Lung microvascular endothelial cell (primary cell): ENCODE results near the gene GMPPB. TPM values are rescaled to one million over a fixed set of nuclear protein-coding genes. Genes with fewer than 3 reads are reported as not detected.
"Not testable (repeated sequence)": the region's sequence is repeated elsewhere in the genome, so short reads cannot be mapped to it uniquely, and the experiment has no call there.

Source experiments
- DNase-seq, 2 donors: peaks; one replicate each; pipeline versions ENCODE4 v3.0.0 to v3.0.0-alpha.2; 2010; ENCODE audit warnings: low read depth in 2 of 2
- total RNA-seq: library from RNA; depleted of rRNA; stranded (reverse); fragments of >200 nt; gene quantifications from 2 replicates; pipeline ENCODE4 v1.2.1, GENCODE V29; 2014

The GMPPB gene
- total RNA-seq, 1 donor from 2014 or later, result 19.4 TPM

GRCh38 chr3:49694409-49695070 lies 29.2 kb downstream of the GMPPB start:
- not testable (repeated sequence) for DNase-seq

- not testable (repeated sequence) for DNase-seq
Measured at GRCh38 chr3:49691481-49691880, 32.3 kb downstream of the GMPPB start.

GRCh38 chr3:49690856-49691255 lies 32.9 kb downstream of the GMPPB start:
- not testable (repeated sequence) for DNase-seq

DNA sequence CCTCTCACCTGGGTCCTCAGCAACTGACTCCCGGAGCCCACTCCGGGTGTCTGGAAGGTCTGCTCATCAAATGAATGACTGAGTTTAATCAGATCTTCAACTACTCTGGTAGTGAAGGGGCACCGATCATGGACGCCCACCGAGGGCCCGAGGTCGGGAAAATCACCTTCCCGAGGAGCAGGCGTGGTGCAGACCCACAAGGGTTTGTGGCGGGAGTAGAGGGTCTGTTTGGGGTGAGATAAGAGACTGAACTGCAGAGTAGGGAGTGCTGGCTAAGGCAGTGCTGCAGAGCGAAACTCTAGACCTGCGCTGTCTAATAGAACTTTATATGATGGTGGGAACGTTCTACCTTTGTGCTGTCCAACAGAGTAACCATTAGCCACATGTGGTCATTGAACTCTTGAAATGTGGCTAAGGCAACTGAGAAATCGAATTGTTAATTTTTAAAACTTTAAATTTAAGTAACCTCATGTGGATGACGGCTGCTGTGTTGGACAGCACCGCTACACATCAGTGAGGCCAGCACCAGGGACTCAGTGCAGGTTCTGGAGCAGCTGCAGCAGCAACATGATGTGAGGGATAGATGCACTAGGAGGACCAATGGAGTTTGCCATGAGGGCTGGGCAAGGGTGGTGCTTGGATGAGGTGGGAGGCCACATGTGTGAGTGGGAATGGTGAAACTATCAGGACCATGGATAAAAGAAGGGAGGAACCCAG lies 33.7 kb downstream of the GMPPB start:
- DNase-seq, result not testable (repeated sequence)

GRCh38 chr3:49689046-49689907 lies 34.5 kb downstream of the GMPPB start, which contains the start of the genes MST1 and RNF123:
Gene MST1, minus strand, starts transcription at chr3:49689474. Its CDS starts 783 bp downstream, at chr3:49688691.
Gene RNF123, plus strand, starts transcription at chr3:49689557. Its CDS starts 1,609 bp downstream, at chr3:49691166.
- DNase-seq, result peak; percentile 93 to 95

DNA sequence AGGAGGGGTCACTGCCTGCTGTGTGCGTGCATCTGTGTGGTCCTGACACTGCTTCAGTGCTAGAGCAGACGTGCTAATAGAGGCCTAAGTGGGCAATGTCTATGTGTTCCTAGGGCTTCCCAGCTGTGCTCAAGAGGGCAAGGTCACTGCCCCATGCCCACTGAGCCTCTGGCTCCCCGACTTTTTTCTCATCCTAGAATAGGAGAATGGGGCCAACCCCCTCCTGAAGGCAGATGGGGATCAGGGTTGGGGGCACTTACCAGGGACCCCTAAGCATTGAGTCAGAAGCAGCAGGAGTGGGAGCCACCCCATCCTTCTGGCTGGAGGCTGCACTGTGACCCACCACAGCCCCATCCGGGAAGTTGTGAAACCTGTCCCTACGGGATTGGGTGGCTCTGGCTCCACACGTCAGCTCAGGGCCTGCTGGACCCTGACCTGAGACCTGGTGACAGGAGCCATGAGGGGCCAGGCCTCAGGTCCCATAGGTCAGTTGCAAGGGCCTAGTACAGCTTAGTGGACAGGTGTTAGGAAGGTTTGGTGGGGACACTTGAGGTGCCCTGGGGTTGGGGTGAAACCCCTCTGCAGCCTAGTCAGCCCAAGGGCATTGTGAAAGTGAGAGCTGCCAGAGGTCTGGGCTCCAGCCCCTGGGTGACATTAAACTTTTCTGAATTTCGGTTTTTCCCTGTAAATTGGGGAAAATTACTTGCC lies 35.3 kb downstream of the GMPPB start:
- not testable (repeated sequence) for DNase-seq

DNA sequence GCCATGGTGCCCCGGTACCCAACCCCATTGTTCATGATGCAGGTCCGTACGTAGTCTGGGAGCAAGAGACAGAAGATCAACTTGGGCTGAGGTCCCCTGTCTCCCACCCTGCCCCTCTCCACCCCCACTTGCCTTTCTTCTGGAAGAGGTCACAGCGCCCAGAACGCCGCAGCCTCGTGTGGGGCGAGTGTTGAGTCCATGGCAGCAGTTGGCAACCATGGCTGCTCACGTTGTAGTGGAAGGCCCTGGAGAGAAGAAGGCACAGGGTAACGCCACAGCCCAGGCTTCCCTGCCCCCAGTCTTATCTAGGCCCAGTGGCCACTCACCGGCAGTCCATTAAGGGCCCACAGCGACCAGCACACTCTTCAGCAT lies 36.3 kb downstream of the GMPPB start:
- DNase-seq, result not testable (repeated sequence)

GRCh38 chr3:49686769-49687423 lies 36.9 kb downstream of the GMPPB start:
- DNase-seq, result not testable (repeated sequence)

DNA sequence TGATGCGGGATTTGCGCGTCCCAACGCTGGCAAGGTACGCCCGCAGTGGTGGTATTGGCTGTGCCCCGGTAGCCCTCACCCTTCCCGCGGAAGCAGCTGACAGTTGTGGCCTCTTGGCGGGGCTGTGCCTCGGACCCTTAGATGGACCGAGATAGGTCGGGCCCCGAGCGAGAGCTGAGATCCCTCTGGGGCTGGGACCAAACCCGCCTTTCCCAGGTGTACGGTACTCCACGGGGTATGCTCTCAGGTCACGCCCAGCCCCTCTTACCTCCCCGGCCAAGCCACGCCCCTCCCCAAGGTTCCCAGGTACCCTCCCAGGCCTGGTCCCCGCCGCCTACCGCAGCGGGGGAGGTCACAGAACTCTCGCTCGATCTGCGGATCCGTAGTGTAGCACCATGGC lies 37.4 kb downstream of the GMPPB start:
- not testable (repeated sequence) for DNase-seq

- DNase-seq, result not testable (repeated sequence)
Measured at GRCh38 chr3:49685846-49686245, 37.9 kb downstream of the GMPPB start.

GRCh38 chr3:49685103-49685502 lies 38.6 kb downstream of the GMPPB start:
- not testable (repeated sequence) for DNase-seq

GRCh38 chr3:49684453-49684852 lies 39.3 kb downstream of the GMPPB start:
- not testable (repeated sequence) for DNase-seq

DNA sequence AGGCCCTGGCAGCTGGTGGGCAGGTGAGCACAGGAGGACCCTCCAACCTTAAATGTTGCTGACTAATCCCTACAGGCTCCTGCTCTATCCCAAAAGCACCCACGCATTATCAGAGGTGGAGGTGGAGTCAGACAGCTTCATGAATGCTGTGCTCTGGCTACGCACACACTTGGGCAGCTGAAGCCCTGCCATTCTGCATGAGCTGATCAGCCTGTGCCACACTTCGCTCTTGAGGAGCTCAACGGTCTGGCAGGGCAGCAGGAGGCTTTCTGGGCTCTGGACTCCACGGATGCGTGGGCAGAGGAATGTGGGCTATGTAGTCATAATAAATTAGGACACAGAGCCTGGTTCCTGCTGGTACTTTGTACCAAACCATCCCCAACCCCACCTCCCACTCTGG lies 40.6 kb downstream of the GMPPB start:
- no peak for DNase-seq

DNA sequence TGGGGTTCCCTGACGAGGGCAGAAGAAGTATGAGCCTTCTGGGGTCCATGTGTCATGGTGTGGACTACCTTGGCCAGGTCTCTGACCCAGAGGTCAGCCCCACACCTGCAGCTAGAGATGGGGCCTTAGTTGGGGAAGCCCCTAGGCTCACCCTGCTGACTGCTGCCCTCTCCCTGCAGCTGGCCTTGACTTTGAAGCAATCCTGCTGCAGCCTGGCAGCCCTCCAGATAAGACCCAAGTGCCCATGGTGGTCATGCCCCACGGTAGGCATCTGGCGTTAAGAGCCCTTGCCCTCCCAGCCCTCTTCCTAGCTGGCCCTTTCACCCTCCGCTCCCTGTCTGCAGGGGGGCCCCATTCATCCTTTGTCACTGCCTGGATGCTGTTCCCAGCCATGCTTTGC lies 42.2 kb downstream of the GMPPB start:
- no peak for DNase-seq

- no peak for DNase-seq
Measured at GRCh38 chr3:49681232-49681522, 42.6 kb downstream of the GMPPB start.

- no peak for DNase-seq
Measured at GRCh38 chr3:49680493-49681231, 43.1 kb downstream of the GMPPB start.

- DNase-seq, result no peak
Measured at GRCh38 chr3:49675912-49676311, 47.8 kb downstream of the GMPPB start.

GRCh38 chr3:49674497-49674983 lies 49.2 kb downstream of the GMPPB start:
- no peak for DNase-seq

DNA sequence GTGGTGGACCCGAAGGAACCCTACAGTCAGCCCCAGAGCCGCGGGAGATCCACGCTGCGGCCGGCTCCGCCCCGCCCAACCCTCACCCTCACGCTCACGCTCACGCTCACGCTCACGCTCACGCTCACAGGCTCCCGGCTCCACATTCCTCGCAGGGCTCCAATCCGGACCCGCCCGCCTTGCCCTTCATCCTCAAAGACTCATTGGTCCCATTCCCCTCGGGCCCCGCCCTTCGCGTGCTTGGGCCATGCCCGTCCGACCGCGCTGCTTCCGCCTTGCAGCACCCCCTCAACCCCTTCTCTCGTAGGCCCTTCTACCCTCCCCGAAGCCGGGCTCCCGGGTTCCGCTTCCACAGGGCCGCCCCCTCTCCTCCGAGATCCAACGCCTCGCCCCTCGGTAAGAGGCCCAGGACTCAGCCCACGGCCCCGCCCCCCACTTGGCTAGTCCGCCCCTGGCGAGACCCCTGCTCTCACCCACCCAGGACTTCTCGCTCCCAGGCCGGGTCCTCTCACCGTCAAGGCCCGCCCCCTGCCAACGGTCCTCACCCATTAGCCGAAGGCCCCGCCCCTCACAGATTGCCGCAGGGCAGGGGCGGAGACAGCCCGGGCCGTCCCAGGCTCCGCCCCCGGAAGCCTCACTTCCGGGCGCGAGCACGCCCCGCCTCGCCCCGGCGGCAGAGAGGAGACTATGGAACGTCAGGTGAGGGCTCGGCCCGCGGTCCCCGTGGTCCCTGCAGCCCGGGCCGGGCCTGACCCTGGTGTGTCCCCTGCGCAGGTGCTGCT lies 49.8 kb downstream of the GMPPB start, which contains the start of gene APEH:
APEH (plus strand) TSS at position 637 of the 782 bp plus-strand sequence; CDS start at position 688, 51 bp downstream.
- DNase-seq, result peak; percentile 94 to 97
